Measurements from ENCODE around the gene NBPF9.
"Not testable (repeated sequence)": the region's sequence is repeated elsewhere in the genome, so short reads cannot be mapped to it uniquely, and the experiment has no call there.

Gene NBPF9, protein sequence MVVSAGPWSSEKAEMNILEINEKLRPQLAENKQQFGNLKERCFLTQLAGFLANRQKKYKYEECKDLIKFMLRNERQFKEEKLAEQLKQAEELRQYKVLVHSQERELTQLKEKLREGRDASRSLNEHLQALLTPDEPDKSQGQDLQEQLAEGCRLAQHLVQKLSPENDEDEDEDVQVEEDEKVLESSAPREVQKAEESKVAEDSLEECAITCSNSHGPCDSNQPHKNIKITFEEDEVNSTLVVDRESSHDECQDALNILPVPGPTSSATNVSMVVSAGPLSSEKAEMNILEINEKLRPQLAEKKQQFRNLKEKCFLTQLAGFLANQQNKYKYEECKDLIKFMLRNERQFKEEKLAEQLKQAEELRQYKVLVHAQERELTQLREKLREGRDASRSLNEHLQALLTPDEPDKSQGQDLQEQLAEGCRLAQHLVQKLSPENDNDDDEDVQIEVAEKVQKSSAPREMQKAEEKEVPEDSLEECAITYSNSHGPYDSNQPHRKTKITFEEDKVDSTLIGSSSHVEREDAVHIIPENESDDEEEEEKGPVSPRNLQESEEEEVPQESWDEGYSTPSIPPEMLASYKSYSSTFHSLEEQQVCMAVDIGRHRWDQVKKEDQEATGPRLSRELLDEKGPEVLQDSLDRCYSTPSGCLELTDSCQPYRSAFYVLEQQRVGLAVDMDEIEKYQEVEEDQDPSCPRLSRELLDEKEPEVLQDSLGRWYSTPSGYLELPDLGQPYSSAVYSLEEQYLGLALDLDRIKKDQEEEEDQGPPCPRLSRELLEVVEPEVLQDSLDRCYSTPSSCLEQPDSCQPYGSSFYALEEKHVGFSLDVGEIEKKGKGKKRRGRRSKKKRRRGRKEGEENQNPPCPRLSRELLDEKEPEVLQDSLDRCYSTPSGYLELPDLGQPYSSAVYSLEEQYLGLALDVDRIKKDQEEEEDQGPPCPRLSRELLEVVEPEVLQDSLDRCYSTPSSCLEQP (N-terminal part only)

DNA sequence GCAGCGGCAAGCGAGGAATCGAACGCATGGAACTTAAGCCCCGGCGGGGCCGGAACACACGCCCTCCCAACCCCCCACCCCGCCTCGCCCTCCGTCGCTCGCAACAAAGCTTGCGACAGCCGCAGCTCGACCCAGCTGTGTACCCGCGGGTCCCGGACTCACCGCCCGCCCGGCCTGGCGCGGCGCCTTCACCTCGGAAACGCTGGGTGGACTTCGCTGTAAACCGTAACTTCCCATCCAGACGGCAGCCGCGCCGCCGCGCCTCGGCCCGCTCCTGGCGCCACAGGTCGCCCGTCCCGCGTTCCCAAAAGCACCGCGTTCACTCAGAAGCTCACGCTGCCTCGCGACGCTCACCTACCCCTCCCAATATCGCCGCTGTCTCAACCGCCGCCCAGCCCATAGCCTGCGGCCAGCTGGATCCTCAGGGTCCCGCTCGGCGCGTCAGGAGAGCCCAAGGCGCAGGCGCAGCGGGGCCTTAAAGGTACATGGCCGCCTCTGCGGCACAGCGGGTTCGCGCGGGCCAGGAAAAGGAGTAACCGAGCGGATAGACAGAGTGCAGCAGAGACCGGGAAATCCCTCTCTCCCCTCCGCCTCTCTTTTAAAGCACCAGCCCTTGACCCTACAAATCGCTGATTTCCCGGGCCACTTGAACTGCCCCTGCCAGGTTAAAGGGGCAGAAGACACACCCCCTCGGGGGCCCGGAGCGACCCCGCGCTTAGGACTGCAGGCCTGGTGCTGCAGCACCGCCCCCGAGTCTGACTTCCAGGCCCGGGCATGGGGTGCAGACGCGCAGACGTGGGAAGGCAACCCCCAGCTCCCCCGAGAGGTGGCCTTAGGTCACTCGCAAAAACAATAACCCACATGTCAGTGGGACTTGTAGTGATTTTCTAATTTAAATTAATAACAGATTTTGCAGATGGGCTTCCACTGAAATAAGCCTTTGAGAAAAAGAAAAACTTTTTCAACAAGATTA is at the start of gene NBPF9:
TSS of gene NBPF9 (minus strand) at position 443 of the 973 bp plus-strand sequence. CDS start 21,412 bp downstream, outside the sequence.
- DNase-seq: not testable (repeated sequence)

DNA sequence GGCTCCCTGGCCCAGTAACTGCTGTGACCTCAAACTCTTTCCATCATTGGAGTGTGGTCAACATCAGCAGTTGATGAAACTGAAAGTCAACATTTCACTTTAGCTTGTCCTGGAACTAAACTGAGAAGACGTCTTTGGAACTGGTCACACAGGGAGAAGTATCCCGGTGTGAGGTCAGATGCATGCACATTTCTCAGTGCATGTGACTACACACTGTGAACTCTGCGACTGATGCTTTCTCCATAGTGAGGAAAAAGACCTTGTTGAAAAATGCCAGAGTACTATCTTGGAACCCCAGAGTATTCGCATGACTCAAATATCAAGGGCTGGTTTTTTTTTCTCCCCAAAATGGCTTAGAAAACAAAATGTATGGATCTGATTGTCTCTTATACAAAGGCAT is 46.6 kb upstream of the NBPF9 start:
- DNase-seq: not testable (repeated sequence)

DNA sequence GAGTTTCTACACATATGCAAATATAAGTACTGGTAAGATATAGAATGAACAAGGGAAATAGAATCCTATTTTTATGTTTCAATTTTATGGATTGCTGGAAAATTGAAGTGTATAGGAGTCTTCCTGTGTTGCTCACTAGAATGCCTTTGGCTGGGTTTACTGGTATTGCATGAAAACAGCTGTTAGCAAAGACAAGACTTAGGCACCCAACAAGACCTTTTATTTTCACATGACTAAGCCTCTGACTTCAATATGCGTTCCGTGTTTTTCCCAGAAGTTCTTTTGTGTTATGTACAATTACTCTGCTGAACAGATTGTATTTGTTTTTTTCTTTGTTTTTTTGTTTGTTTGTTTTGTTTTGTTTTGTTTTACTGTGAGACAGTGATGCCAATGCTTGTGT is 34.2 kb upstream of the NBPF9 start:
- DNase-seq: not testable (repeated sequence)

DNA sequence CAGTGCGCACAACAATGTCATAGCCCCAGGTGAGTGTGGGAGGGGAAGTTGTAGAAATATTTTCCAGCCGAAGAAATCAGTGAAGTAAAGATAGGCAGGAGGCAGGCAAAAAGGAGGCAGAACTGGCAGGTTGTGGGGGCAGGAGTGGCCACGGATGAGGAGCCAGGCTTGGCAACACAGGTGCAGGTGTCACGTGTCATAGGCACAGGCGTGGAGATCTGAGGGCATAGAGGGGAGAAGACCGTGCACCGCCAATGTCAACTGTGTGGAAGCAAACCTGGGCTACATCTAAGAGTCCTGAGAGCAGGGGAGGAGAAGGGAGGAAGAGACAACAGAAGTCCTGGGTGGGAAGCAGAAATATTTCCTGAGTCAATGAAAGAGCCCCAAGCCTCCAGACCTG is 27.6 kb upstream of the NBPF9 start:
- not testable (repeated sequence) for DNase-seq

DNA sequence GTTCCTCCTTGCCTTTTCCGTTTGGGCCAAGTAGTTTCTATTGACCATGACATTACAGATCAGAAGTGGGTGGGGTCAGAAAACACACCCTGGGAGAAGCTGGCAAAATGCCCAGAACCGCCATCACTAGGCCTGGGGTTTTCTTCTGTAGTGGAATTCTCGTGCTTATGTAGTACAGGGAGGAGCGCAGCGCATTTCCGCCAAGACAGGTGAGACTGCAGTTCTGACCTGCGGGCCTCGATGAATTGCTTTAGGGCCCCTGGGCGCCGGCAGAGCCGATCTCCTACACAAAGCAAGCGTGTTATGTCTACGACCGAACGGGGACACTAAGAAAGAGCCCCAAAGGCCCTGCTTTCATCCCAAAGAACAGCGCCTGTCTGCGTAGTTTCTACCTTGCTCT is 25.9 kb upstream of the NBPF9 start:
- DNase-seq: not testable (repeated sequence)

DNA sequence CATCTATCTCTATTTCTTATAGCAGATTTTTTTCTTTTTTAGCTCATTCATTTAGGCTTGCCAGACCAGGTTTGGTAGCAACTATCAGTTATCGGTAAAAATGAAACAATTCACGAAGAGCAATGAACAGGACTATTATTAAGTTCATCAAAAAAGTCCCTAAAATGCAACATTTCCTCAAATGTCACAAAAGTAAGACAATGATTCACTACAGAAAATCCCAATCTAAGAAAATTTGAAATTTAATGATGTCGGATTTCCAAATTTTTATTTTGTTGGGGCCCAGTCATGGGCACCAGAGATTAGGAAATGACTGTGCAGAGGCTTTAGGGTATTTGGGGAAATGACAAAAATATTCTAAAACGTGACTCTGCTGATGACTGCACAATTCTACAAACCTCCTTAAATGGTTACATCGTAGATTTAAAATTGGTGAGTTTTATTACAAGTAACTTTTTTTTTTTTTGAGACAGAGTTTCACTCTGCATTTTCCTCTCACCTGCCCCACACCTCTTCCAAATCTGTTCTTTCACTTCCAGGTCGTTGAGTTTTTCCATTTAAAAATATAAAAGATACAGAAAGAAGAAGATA is 23.3 kb upstream of the NBPF9 start:
- not testable (repeated sequence) for DNase-seq

DNA sequence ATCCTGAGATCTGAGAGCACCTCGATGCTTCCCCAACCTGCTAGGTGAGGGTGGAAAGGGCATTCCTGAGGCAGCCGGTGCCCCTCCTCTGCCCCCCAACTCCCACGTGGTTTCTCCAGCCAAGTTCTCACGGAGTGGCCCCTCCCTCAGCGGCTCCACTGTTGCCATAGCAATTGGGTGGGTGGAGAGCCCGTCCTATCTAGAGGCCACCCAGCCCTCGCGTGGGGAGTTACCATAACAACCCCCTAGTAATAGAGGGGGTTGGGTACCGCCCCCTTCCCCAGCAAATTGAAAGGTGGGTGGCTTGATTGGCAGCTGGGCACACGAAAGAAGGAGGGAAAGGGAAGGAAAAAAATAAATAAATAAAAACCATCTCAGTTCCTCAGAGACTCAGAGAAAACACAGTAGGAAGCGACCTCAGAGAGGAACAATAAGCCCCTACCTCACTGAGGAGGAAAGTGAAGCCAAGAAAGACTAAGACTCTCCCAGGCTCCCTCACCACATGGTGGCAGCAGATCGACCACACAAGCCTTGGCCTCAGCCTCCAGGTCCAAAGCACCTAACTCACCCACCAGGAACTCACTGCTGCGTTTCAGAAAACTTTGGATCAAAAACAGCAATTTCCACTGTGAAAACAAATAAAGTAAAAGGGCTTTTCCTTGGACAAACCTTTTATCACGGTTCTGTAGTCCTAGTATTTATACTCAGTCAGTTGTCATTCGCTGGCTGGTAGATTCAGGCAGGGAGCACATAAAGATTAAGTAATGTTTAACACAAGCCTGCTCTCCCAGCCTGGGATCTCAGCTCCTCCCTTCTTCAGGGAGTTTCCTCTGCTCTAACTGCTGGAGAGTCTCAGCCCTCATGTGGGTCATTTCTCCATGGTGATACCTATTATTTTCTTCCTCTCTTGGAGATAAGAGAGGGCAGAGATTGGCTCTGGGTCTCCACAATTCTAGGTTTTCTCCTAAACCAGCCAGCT is 20.9 kb upstream of the NBPF9 start:
- not testable (repeated sequence) for DNase-seq

DNA sequence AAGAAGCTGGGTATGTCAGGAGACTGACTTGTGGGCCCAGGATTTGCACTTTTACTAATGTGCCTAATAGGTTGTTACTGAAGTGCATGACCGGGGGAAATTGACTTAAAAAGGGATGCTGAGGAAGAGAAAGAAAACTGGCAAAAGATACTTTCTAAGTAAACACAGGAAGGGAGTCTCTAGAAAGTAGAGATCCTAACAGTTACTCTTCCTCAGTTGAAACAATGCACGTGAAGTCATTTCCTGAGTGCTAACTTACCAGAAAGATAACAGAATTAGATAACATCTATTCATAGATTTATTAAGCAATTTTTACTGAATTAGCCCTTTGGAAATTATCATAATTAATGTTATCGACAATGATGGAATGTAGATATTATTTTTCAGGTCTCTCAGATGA is 9.5 kb upstream of the NBPF9 start:
- DNase-seq: not testable (repeated sequence)

DNA sequence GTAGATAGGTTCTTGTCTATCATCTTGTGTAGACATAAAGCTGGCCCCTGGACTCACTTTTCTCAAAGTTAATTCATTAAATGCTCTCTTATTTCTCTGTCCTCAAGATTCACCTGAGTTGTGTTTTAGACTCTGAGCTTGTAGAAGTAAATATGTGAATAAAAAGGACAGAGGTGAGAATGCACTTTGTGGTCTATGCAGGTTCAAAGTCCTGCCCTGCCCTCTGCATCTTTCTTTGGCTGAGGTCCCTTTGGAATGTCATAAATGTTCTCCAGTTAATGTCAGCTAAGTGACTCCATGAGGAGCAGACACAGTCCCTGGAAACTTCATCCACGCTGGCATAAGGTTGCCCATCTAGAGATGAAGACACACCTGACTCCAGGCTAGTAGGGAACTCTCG is 7.0 kb upstream of the NBPF9 start:
- not testable (repeated sequence) for DNase-seq

DNA sequence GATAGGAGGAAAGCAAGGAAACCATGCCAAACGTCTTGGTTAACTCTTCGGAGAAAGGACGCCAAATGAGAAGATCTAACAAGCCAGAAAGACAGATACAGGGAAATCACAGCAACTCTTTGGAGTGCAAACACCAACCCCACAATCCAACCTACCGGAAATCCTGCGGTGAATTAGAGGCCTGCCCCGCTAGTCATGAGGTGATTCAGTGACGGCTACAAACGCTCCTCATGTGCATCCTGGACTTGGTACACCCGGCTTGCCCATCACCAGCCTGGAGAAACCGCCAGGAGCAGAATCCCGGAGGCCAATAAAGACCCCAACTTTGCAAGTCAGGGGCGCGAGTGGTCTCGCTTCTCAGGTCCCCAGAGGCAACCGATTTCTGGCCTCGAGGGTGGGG is 777 bp downstream of the NBPF9 start:
- not testable (repeated sequence) for DNase-seq

DNA sequence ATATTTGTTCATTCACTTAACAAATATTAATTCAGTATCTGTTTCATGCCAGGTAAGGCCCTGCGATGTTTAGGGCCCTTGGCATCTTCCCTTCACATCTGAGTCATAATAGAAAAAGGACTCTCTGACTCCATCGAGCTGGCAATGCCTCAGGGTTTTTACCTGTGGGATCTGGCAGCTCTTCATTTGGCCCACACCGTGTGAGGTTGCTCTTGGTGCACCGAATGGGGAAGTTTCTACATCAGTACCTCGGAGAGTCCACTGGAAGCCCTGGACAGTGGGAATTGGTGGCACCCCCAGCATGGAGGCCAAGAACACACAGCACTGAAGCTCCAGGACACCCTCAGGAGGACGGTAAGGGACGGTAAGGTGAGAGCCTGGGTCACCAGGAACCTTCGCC is 5.1 kb downstream of the NBPF9 start:
- not testable (repeated sequence) for DNase-seq

DNA sequence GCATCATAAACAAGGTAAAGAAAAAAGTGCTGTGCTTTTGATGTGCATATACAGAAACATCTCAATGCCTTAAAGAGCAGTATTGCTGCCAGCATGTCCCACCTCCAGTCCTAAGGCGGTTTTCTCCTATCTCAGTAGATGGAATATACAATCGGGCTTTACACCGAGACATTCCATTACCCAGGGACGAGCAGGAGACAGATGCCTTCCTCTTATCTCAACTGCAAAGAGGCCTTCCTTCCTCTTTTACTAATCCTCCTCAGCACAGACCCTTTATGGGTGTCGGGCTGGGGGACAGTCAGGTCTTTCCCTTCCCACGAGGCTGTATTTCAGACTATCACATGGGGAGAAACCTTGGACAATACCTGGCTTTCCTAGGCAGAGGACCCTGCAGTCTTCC is 10.2 kb downstream of the NBPF9 start:
- DNase-seq: not testable (repeated sequence)

DNA sequence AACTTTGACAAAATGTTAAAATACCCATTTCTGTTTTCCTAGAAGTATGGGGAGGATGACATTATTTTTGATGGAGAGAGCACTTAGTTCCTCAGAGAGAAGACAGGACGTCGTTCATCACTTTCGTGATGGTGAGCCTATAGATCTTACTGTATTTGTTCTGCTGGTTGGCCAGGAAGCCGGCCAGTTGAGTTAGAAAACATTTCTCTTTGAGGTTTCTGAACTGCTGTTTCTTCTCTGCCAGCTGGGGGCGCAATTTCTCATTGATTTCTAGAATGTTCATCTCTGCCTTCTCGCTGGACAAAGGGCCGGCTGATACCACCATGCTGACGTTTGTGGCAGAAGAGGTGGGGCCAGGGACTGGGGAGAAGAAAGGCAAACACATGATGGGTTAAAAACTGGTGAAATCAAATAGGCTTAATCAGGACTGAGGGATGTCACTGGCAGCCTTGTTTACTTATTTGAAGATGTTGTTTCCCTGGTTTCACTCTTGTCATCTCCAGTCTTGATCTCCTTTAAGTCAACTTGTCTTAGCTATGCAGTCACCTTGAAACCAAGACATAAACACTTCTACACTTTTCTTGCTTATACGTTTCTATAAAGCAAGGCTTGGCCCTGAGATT is 27.7 kb downstream of the NBPF9 start:
- DNase-seq: not testable (repeated sequence)

DNA sequence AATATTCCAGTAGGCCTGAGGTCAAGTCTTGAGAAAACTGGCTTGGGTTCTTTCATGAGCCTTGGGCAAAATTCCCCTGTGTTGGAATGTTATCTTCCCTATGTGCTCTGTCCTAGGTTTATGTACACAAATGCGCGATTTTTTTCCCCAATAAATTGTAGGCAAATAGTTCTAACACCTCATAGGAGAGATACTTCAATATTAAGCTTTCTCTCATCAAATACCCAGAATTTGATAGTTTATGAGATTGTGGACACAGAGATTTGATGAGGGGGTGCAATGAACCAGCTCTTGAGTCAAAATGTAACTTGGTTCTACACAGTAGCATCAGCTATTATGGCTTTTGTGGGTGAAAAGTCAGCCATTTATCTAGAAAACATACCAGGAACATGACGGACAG is 38.7 kb downstream of the NBPF9 start:
- DNase-seq: not testable (repeated sequence)

DNA sequence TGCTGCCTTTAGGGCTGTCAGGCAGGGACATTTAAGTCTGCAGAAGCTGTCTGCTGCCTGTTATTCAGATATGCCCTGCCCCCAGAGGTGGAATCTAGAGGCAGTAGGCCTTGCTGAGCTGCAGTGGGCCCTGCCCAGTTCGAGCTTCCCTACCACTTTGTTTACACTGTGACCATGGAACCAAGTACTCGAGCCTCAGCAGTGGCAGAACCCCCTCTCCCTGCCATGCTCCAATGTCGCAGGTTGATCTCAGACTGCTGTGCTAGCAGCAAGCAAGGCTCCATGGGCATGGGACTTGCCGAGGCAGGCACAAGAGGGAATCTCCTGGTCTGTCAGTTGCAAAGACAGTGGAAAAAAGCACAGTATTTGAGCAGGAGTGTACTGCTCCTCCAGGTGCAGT is 60.3 kb downstream of the NBPF9 start:
- not testable (repeated sequence) for DNase-seq

DNA sequence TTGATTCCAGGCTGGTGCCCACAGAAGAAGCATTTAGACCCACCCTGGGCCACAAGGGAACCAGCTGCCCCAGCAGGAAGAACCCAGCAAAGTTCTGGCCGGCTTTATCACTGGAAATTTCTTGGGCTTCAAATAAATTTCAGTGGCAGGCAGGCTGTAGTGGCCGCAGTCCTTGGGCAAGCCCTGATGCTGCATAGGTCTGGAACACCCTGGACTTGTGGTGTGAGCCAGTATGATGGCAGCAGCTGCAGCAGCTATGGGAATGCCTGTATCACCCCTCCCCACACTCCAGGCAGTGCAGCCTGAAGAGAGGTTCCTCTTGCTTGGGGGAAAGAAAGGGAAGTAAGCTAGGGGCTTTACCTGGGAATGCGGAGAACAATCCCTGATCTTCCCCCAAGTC is 69.4 kb downstream of the NBPF9 start:
- not testable (repeated sequence) for DNase-seq

DNA sequence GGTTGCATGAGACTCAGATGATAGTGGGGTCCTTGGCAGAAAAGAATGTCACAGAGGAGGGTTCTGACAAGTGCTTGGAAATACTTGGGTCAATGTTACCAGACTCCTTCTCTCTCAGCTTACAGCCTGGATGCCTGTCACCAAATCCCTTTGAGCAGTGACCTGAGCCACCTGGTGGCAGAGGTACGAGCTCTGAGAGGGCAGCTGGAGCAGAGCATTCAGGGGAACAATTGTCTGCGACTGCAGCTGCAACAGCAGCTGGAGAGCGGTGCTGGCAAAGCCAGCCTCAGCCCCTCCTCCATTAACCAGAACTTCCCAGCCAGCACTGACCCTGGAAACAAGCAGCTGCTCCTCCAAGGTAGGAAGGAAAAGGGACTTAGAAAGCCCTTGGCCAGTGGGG is 79.0 kb downstream of the NBPF9 start:
- not testable (repeated sequence) for DNase-seq

DNA sequence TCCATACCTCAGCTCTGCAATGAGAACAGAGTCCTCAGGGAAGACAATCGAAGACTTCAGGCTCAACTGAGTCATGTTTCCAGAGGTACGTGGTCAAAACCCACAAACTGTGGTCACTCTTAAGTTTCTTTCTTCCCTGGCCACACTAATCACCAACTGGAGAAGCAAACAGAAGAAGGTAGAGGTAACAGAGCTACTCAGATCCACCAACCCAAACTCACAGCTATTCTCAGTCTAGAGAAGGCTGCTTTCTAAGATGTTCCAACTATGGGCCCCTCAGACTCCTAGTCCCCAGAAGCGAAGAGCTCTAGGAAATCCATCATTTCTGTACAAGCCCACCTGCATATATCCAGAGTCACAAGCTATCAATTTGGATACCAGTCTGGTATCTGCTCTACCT is 84.8 kb downstream of the NBPF9 start:
- not testable (repeated sequence) for DNase-seq

DNA sequence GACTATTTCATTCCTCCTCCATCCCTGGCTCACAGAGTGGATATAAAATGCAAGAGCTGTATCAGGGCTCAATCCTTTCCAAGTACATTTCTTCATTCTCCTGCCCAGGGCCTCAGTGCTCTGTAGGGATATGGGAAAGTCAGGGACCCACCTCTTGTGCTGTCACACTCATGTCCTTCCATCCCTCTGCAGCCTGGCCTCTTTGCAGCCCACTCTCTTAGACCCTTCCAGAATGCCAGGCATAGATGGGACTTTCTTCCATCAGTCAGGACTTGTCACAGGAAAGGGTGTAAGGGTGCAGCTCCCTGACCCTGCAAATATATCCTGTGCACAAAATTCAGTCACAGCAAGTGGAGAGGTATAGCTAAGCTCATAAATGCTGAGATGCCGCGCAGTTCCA is 86.7 kb downstream of the NBPF9 start:
- not testable (repeated sequence) for DNase-seq

DNA sequence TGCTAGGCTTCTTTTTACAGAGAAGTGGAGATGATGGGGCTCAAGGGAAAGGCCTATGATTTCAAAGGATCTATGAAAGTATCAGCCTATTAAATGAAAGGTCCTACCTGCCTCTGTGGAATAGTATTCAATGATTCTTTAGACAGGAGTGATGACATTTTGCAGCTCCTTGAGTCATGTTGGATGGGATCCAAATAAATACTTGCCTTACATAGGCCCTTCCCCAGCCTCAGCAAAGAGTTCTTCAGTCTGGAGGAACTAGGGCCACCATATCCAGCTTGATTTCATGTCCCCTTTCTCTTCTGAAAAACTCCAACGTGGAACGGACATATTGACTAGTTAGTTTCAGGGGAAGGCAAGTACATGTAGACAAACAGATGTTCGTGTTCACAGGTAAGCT is 87.8 kb downstream of the NBPF9 start:
- not testable (repeated sequence) for DNase-seq

All from DMS 273 treated with DMSO at 0.1 percent for 48 hours (cell line).